GM12874 (cell line): ENCODE results near the gene PRELID2.

Source experiments
- CTCF ChIP-seq: IDR thresholded peaks from 2 replicates; pipeline ENCODE4 v1.5.1; 2011; ENCODE audit warnings: low read depth, mild to moderate bottlenecking, control low read depth, low read length, moderate library complexity; ENCODE audit not compliant: insufficient read depth

PRELID2 gene

GRCh38 chr5:145852990-145853389 is 17.8 kb upstream of the PRELID2 start:
- no peak for TF ChIP-seq CTCF

GRCh38 chr5:145848854-145849253 is 13.7 kb upstream of the PRELID2 start:
- TF ChIP-seq CTCF: no peak

- no peak for TF ChIP-seq CTCF
Observed at GRCh38 chr5:145847499-145848497, 12.7 kb upstream of the PRELID2 start.

GRCh38 chr5:145846081-145846480 is 10.9 kb upstream of the PRELID2 start:
- TF ChIP-seq CTCF: no peak

- TF ChIP-seq CTCF: no peak
Observed at GRCh38 chr5:145841299-145841698, 6.2 kb upstream of the PRELID2 start.

GRCh38 chr5:145840458-145841132 is 5.5 kb upstream of the PRELID2 start:
- no peak for TF ChIP-seq CTCF

- no peak for TF ChIP-seq CTCF
Observed at GRCh38 chr5:145838276-145838675, 3.1 kb upstream of the PRELID2 start.
